Endothelial cell of umbilical vein (primary cell): ENCODE measurements around the gene MECP2. TPM values are rescaled to one million over a fixed set of nuclear protein-coding genes. Genes with fewer than 3 reads are reported as not detected.

Experiments used
- BruUV-seq: library from RNA; stranded (reverse); fragments of 400-500 nt; replicated peaks from 2 replicates; lab custom pipeline; 2021; lab: Mats Ljungman, UMichigan
- CTCF ChIA-PET: fragments of 300-600, 350-600 bp; sonication (Branson Sonifier 250); formaldehyde crosslinking; loops from one replicate; lab custom pipeline; 2021; ENCODE audit warnings: antibody characterized with exemption, inconsistent platforms; lab: Charles Lee
- POLR2A ChIA-PET: fragments of 300-600, 350-600 bp; sonication (Branson Sonifier 250); formaldehyde crosslinking; loops from one replicate; lab custom pipeline; 2021; ENCODE audit warnings: antibody characterized with exemption, inconsistent platforms; lab: Charles Lee
- DNase-seq: peaks from one replicate; pipeline ENCODE4 v3.0.0-alpha.2; 2011; ENCODE audit warnings: low read depth, low spot score
- FAIRE-seq: peaks from 2 replicates; lab custom pipeline; 2011; peaks lifted over from hg19 to GRCh38; lab: Jason Lieb, UNC
- H2AFZ ChIP-seq: 2 replicates; pipeline ENCODE4 v1.6.0; 2012; ENCODE audit warnings: low read depth, low read length, control low read depth, inconsistent platforms
- H3K27ac ChIP-seq: 2 replicates; pipeline ENCODE4 v1.5.1; 2011; ENCODE audit warnings: low read depth, mild to moderate bottlenecking, control low read depth, low read length, moderate library complexity; ENCODE audit not compliant: insufficient read depth
- H3K27me3 ChIP-seq, 2 experiments: 2 replicates each; pipeline versions ENCODE4 v1.6.0 to v1.6.1; 2011; ENCODE audit warnings: low read length in 2 of 2, mixed read lengths in 1 of 2; ENCODE audit not compliant: control insufficient read depth in 2 of 2, insufficient read depth in 2 of 2
- H3K36me3 ChIP-seq, 2 experiments: 2 replicates in 1 of 2; 3 replicates in 1 of 2; pipeline ENCODE4 v1.5.1; 2011; ENCODE audit warnings: low read length in 2 of 2, mild to moderate bottlenecking in 1 of 2, moderate library complexity in 1 of 2; ENCODE audit not compliant: control insufficient read depth in 2 of 2, insufficient read depth in 2 of 2; ENCODE audit errors: extremely low read depth in 1 of 2
- H3K4me1 ChIP-seq: 3 replicates; pipeline ENCODE4 v1.5.1; 2011; ENCODE audit warnings: mild to moderate bottlenecking, low read length; ENCODE audit not compliant: control insufficient read depth, insufficient read depth; ENCODE audit errors: extremely low read depth
- H3K4me2 ChIP-seq: 2 replicates; pipeline ENCODE4 v1.6.1; 2011; ENCODE audit warnings: low read length, control low read depth, mixed read lengths; ENCODE audit not compliant: insufficient read depth
- H3K4me3 ChIP-seq, 3 experiments: fragments of 200-600 bp in 1 of 3; sonication (generic), shearing (Covaris generic) in 1 of 3; replicated peaks in 1 of 3; 2 replicates each; pipeline ENCODE4 v1.5.1; 2011 to 2016; ENCODE audit warnings: control low read depth in 3 of 3, low read length in 3 of 3, mild to moderate bottlenecking in 2 of 3, inconsistent platforms in 1 of 3, low read depth in 1 of 3, moderate library complexity in 1 of 3; ENCODE audit not compliant: insufficient read depth in 1 of 3
- H3K79me2 ChIP-seq: 2 replicates; pipeline ENCODE4 v1.6.0; 2012; ENCODE audit warnings: low read length, inconsistent platforms; ENCODE audit not compliant: control insufficient read depth, insufficient read depth
- H3K9ac ChIP-seq: replicated peaks from 2 replicates; pipeline ENCODE3; 2011; ENCODE audit warnings: low read length, control low read depth; ENCODE audit not compliant: insufficient read depth; ENCODE audit errors: extremely low read depth
- H3K9me1 ChIP-seq: replicated peaks from 3 replicates; pipeline ENCODE4 v1.6.0; 2011; ENCODE audit warnings: mild to moderate bottlenecking, low read length; ENCODE audit not compliant: control insufficient read depth, insufficient read depth; ENCODE audit errors: extremely low read depth
- H3K9me3 ChIP-seq: replicated peaks from 2 replicates; pipeline ENCODE4 v1.5.1; 2012; ENCODE audit warnings: low read length, inconsistent platforms; ENCODE audit not compliant: control insufficient read depth, insufficient read depth
- H4K20me1 ChIP-seq: replicated peaks from 2 replicates; pipeline ENCODE3; 2011; ENCODE audit warnings: mild to moderate bottlenecking, low read length; ENCODE audit not compliant: control insufficient read depth, insufficient read depth; ENCODE audit errors: extremely low read depth
- EZH2 ChIP-seq: IDR thresholded peaks from 2 replicates; pipeline ENCODE4 v1.6.1; 2012; ENCODE audit warnings: borderline replicate concordance, low read depth, mild to moderate bottlenecking, moderate library complexity, low read length, inconsistent platforms; ENCODE audit not compliant: severe bottlenecking
- JUN ChIP-seq: IDR thresholded peaks from 2 replicates; pipeline ENCODE4 v1.6.1; 2011; ENCODE audit warnings: borderline replicate concordance, low read depth; ENCODE audit not compliant: insufficient read length, insufficient read depth
- POLR2A ChIP-seq: IDR thresholded peaks from 2 replicates; pipeline ENCODE4 v1.6.1; 2012; ENCODE audit warnings: low read depth, mild to moderate bottlenecking, control low read depth, low read length
- dilution Hi-C: fragments of 300-500 bp; cut with MboI; formaldehyde crosslinking; loops from one replicate; pipeline ENCODE4 v1.15.0; 2019; ENCODE audit warnings: low sequenced_read_pairs; ENCODE audit not compliant: extremely low pct_ligation_motif_present
- intact Hi-C: fragments of 100-400 bp; cut with micrococcal nuclease; formaldehyde crosslinking; loops from one replicate; pipeline ENCODE4 v1.10.0; 2022
- polyA plus RNA-seq, 4 experiments: library from polyadenylated mRNA; depleted of rRNA in 3 of 4; stranded (reverse) in 3 of 4; unstranded in 1 of 4; fragments of >200 nt; gene quantifications; 2 replicates each; pipeline versions ENCODE4 v1.2.1 to v1.2.3, GENCODE V29; 2011 to 2012; ENCODE audit warnings: missing spikeins in 1 of 4
- total RNA-seq: library from RNA; stranded (reverse); gene quantifications from 2 replicates; pipeline ENCODE4 v1.2.3, GENCODE V29; 2021

The MECP2 gene
- total and polyA plus RNA-seq, 2 donors (not counting 3 experiments of a cell fraction or from before 2014, with no cell fraction given), result 9.0 to 45.3 TPM

GRCh38 chrX:154135458-154136229 is 38.1 kb upstream of the MECP2 start:
- Histone ChIP-seq H3K79me2 (no peaks in the 10 kb centered on the region), H3K27me3 (no peaks in the 10 kb centered on the region), H3K4me1 (peaks cover 13% of the 10 kb centered on the region), H3K27ac (no peak overlapping the region), H3K4me3 (no peak overlapping the region), H3K9me3 (no peaks in the 10 kb centered on the region), H4K20me1 (no peaks in the 10 kb centered on the region), H3K9me1 (no peaks in the 10 kb centered on the region), H3K36me3 (no peaks in the 10 kb centered on the region), H3K4me2 (no peak overlapping the region), H3K9ac (no peak overlapping the region), H2AFZ (no peak overlapping the region)
- TF ChIP-seq JUN (no peak), POLR2A (no peak)
- intact Hi-C loops (loop anchor here (1.0 kb wide), 1 partner anchor 38 kb away; the partner anchor contains the start of gene MECP2), dilution Hi-C loops (no loop called here)
- no peak for FAIRE-seq
- ChIA-PET POLR2A (interaction anchor here (0.6 kb wide), 1 partner anchor 382 kb away, joined by 8 read pairs; no protein-coding TSS in a partner anchor), CTCF (interaction anchor here (1.5 to 2.2 kb wide), 2 partner anchors 115 to 173 kb away, joined by 3 to 8 read pairs; partner anchors contain the start of gene IRAK1)
- no peak for DNase-seq
- BruUV-seq, result no TSS peak

GRCh38 chrX:154132366-154132765 is 34.8 kb upstream of the MECP2 start:
- H3K27ac ChIP-seq, result no peak overlapping the region
- DNase-seq (no peak), FAIRE-seq (no peak)
- no peaks in the 10 kb centered on the region for H3K79me2 ChIP-seq
- no peak overlapping the region for H2AFZ ChIP-seq
- no peaks in the 10 kb centered on the region for H3K9me3 ChIP-seq
- dilution Hi-C loops (no loop called here), intact Hi-C loops (no loop called here)
- no TSS peak for BruUV-seq
- no peak overlapping the region for H3K9ac ChIP-seq
- no peak for TF ChIP-seq JUN
- no peak for TF ChIP-seq EZH2
- TF ChIP-seq POLR2A, result no peak
- peaks cover 13% of the 10 kb centered on the region for H3K4me1 ChIP-seq
- no peaks in the 10 kb centered on the region for H3K27me3 ChIP-seq
- no peaks in the 10 kb centered on the region for H3K9me1 ChIP-seq
- CTCF ChIA-PET, result no interaction called here
- no peaks in the 10 kb centered on the region for H3K36me3 ChIP-seq
- no peak overlapping the region for H3K4me2 ChIP-seq
- H4K20me1 ChIP-seq, result no peaks in the 10 kb centered on the region
- POLR2A ChIA-PET, result no interaction called here
- H3K4me3 ChIP-seq, result no peak overlapping the region
